ENCODE measurements around the gene CDC42.

DNA sequence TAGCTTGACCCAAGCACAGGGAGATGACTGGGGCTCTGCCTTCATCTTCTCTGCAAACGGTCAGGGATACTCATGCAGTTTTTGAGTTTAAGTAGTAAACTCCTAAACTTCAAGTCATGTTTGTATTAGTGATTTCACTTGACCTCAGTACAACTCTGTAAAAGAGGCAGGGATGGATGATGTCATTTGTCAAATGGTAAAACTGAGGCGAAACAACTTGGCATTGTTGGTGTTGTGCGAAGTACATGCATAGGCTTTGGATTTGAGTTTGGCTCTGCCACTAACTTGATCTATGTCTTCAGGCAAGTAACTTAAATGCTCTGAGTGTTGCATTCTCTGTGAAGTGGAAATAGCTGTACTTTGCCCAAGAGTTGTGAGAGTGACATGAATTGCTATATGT is 47.7 kb downstream of the CDC42 start:
- TF ChIP-seq, protein P1, sequence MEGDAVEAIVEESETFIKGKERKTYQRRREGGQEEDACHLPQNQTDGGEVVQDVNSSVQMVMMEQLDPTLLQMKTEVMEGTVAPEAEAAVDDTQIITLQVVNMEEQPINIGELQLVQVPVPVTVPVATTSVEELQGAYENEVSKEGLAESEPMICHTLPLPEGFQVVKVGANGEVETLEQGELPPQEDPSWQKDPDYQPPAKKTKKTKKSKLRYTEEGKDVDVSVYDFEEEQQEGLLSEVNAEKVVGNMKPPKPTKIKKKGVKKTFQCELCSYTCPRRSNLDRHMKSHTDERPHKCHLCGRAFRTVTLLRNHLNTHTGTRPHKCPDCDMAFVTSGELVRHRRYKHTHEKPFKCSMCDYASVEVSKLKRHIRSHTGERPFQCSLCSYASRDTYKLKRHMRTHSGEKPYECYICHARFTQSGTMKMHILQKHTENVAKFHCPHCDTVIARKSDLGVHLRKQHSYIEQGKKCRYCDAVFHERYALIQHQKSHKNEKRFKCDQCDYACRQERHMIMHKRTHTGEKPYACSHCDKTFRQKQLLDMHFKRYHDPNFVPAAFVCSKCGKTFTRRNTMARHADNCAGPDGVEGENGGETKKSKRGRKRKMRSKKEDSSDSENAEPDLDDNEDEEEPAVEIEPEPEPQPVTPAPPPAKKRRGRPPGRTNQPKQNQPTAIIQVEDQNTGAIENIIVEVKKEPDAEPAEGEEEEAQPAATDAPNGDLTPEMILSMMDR (conservative IDR thresholded peaks at IDR 0.05; ENCODE audit: low read length): no peak
- TF ChIP-seq EZH2phosphoT487 (IDR thresholded peaks at IDR 0.05; ENCODE audit: borderline replicate concordance): no peak
